SK-N-SH (cell line): Measurements from ENCODE around the gene TMEM115. TPM values are rescaled to one million over a fixed set of nuclear protein-coding genes. Genes with fewer than 3 reads are reported as not detected.

Experiments used
- CTCF ChIA-PET: fragments of 300-600, 350-600 bp; formaldehyde crosslinking; extraction: SDS; loops from one replicate; lab custom pipeline; 2021; lab: Yijun Ruan, JAX
- POLR2A ChIA-PET: fragments of 350-600 bp; sonication (Branson Sonifier 250); formaldehyde crosslinking; extraction: SDS; loops from one replicate; lab custom pipeline; 2020; ENCODE audit warnings: antibody characterized with exemption, inconsistent platforms; lab: Yijun Ruan, JAX
- DNase-seq: peaks from one replicate; pipeline ENCODE4 v3.0.0; 2012
- H2AFZ ChIP-seq: fragments of 200-600 bp; sonication (generic); 2 replicates; pipeline ENCODE4 v1.8.1; 2016; ENCODE audit warnings: antibody characterized with exemption, mild to moderate bottlenecking, low read depth
- H3F3A ChIP-seq: fragments of 200-600 bp; sonication (generic); replicated peaks from 2 replicates; pipeline ENCODE3; 2016; ENCODE audit warnings: antibody characterized with exemption, mild to moderate bottlenecking; ENCODE audit not compliant: insufficient read depth
- H3K27ac ChIP-seq, 2 experiments: fragments of 200-500 bp in 1 of 2; fragments of 200-600 bp in 1 of 2; sonication (Bioruptor generic) in 1 of 2; sonication (generic), shearing (Covaris generic) in 1 of 2; 2 replicates each; pipeline versions ENCODE4 v1.5.1 to v1.6.1; 2014 to 2016; ENCODE audit warnings: low read depth in 2 of 2, inconsistent platforms in 1 of 2, low read length in 1 of 2, mild to moderate bottlenecking in 1 of 2, mixed read lengths in 1 of 2
- H3K27me3 ChIP-seq: fragments of 200-600 bp; sonication (generic), shearing (Covaris generic); 2 replicates; pipeline ENCODE4 v1.6.1; 2016; ENCODE audit warnings: mixed run types; ENCODE audit not compliant: insufficient read depth
- H3K36me3 ChIP-seq, 2 experiments: fragments of 200-500 bp in 1 of 2; fragments of 200-600 bp in 1 of 2; sonication (Bioruptor generic) in 1 of 2; sonication (generic) in 1 of 2; replicated peaks in 1 of 2; 2 replicates each; pipeline versions ENCODE3 to v1.5.1; 2014 to 2016; ENCODE audit warnings: low read length in 1 of 2, mild to moderate bottlenecking in 1 of 2; ENCODE audit not compliant: insufficient read depth in 2 of 2, control insufficient read depth in 1 of 2
- H3K4me1 ChIP-seq, 2 experiments: fragments of 200-500 bp in 1 of 2; fragments of 200-600 bp in 1 of 2; sonication (Bioruptor generic) in 1 of 2; sonication (generic), shearing (Covaris generic) in 1 of 2; 2 replicates each; pipeline versions ENCODE4 v1.5.1 to v1.6.1; 2014 to 2016; ENCODE audit warnings: low read depth in 1 of 2, low read length in 1 of 2, mixed run types in 1 of 2; ENCODE audit not compliant: insufficient read depth in 2 of 2, control insufficient read depth in 1 of 2
- H3K4me2 ChIP-seq: fragments of 200-600 bp; sonication (generic), shearing (Covaris generic); 2 replicates; pipeline ENCODE4 v1.6.1; 2017; ENCODE audit warnings: mixed run types
- H3K4me3 ChIP-seq, 2 experiments: fragments of 200-500 bp in 1 of 2; fragments of 200-600 bp in 1 of 2; sonication (Bioruptor generic) in 1 of 2; sonication (generic), shearing (Covaris generic) in 1 of 2; 2 replicates each; pipeline versions ENCODE4 v1.5.1 to v1.8.1; 2014 to 2016; ENCODE audit warnings: low read depth in 2 of 2, inconsistent platforms in 1 of 2, low read length in 1 of 2, mild to moderate bottlenecking in 1 of 2, mixed read lengths in 1 of 2, moderate library complexity in 1 of 2
- H3K79me2 ChIP-seq: fragments of 200-600 bp; sonication (generic); 2 replicates; pipeline ENCODE4 v1.8.1; 2017; ENCODE audit warnings: mild to moderate bottlenecking; ENCODE audit not compliant: insufficient read depth
- H3K9ac ChIP-seq: fragments of 200-600 bp; sonication (generic); 2 replicates; pipeline ENCODE4 v1.6.1; 2017; ENCODE audit warnings: mixed run types
- H3K9me2 ChIP-seq: fragments of 200-600 bp; sonication (generic); 2 replicates; pipeline ENCODE4 v1.6.1; 2017; ENCODE audit warnings: mixed run types
- H3K9me3 ChIP-seq: fragments of 200-600 bp; sonication (generic); 2 replicates; pipeline ENCODE4 v1.6.1; 2017; ENCODE audit warnings: mixed run types, mild to moderate bottlenecking, moderate library complexity
- H4K20me1 ChIP-seq: fragments of 200-600 bp; sonication (generic); 2 replicates; pipeline ENCODE4 v1.6.1; 2017; ENCODE audit warnings: mild to moderate bottlenecking, mixed run types; ENCODE audit not compliant: insufficient read depth
- CHD2 ChIP-seq: fragments of 150-350 bp; IDR thresholded peaks from 2 replicates; pipeline ENCODE4 v1.6.1; 2018; ENCODE audit warnings: low read length; ENCODE audit not compliant: partially characterized antibody
- CTCF ChIP-seq: fragments of 200-600 bp; sonication (generic); IDR thresholded peaks from 2 replicates; pipeline ENCODE4 v1.6.1; 2017; ENCODE audit warnings: antibody characterized with exemption, mild to moderate bottlenecking, moderate library complexity
- ELF1 ChIP-seq: IDR thresholded peaks from 2 replicates; pipeline ENCODE4 v1.4.0; 2012
- EP300 ChIP-seq, 2 experiments: IDR thresholded peaks; 2 replicates each; pipeline versions ENCODE4 v1.4.0 to v1.6.1; 2012; ENCODE audit warnings: borderline replicate concordance in 1 of 2, low read depth in 1 of 2, low read length in 1 of 2
- FOSL2 ChIP-seq: IDR thresholded peaks from 2 replicates; pipeline ENCODE4 v1.4.0; 2012; ENCODE audit warnings: low read depth, mild to moderate bottlenecking, moderate library complexity, borderline replicate concordance
- FOXJ3 ChIP-seq: sonication (generic); formaldehyde crosslinking; IDR thresholded peaks from 2 replicates; pipeline ENCODE4 v1.5.1; 2020; ENCODE audit warnings: mild to moderate bottlenecking, missing genetic modification reagents
- GABPA ChIP-seq: IDR thresholded peaks from 2 replicates; pipeline ENCODE4 v1.4.0; 2012; ENCODE audit warnings: low read depth, mild to moderate bottlenecking
- MEF2A ChIP-seq: IDR thresholded peaks from 2 replicates; pipeline ENCODE4 v1.4.0; 2012; ENCODE audit warnings: low read depth, borderline replicate concordance
- MXI1 ChIP-seq: IDR thresholded peaks from 2 replicates; pipeline ENCODE4 v1.6.1; 2012; ENCODE audit warnings: mild to moderate bottlenecking, low read depth, low read length, improper control_type of control experiment
- NRF1 ChIP-seq: IDR thresholded peaks from 2 replicates; pipeline ENCODE4 v1.6.1; 2012; ENCODE audit warnings: low read depth, mild to moderate bottlenecking, low read length
- POLR2AphosphoS5 ChIP-seq: IDR thresholded peaks from 2 replicates; pipeline ENCODE4 v1.6.1; 2012; ENCODE audit warnings: low read depth, low read length
- RAD21 ChIP-seq: IDR thresholded peaks from 2 replicates; pipeline ENCODE4 v1.6.1; 2012; ENCODE audit warnings: mild to moderate bottlenecking, low read length
- RCOR1 ChIP-seq: fragments of 150-350 bp; IDR thresholded peaks from 2 replicates; pipeline ENCODE4 v1.6.1; 2017; ENCODE audit warnings: antibody characterized with exemption, low read length
- REST ChIP-seq: IDR thresholded peaks from 2 replicates; pipeline ENCODE4 v1.6.1; 2012; ENCODE audit warnings: mild to moderate bottlenecking, low read depth, low read length, moderate library complexity
- RFX5 ChIP-seq: IDR thresholded peaks from 2 replicates; pipeline ENCODE4 v1.6.1; 2012; ENCODE audit warnings: mild to moderate bottlenecking, improper control_type of control experiment, low read length
- RXRA ChIP-seq: IDR thresholded peaks from 2 replicates; pipeline ENCODE4 v1.4.0; 2012; ENCODE audit warnings: low read depth, mild to moderate bottlenecking, borderline replicate concordance
- SIN3A ChIP-seq: IDR thresholded peaks from 2 replicates; pipeline ENCODE4 v1.6.1; 2012; ENCODE audit warnings: low read depth, mild to moderate bottlenecking, low read length, moderate library complexity, borderline replicate concordance
- TCF12 ChIP-seq: IDR thresholded peaks from 2 replicates; pipeline ENCODE4 v1.4.0; 2012
- WGBS: methylation state at CpG from one replicate; pipeline ENCODE4 v1.1.6; 2017; ENCODE audit warnings: low lambda C conversion rate; 5-methylcytosine and 5-hydroxymethylcytosine counted together
- polyA plus RNA-seq, 3 experiments: library from polyadenylated mRNA; depleted of rRNA; stranded (reverse); fragments of >200 nt; gene quantifications; 2 replicates each; pipeline ENCODE4 v1.2.3, GENCODE V29; 2012
- TF ChIP-seq, protein P1 (sequence below): fragments of 150-350 bp; IDR thresholded peaks from 2 replicates; pipeline ENCODE4 v1.6.1; 2017; ENCODE audit warnings: antibody characterized with exemption, low read length, low read depth, borderline replicate concordance
- TF ChIP-seq, protein P2 (sequence below): IDR thresholded peaks from 2 replicates; pipeline ENCODE4 v1.4.0; 2012; ENCODE audit warnings: low read depth

TMEM115 gene
- polyA plus RNA-seq, 1 of the 3 experiments (the other 2 are of a cell fraction), result 47.8 TPM

DNA sequence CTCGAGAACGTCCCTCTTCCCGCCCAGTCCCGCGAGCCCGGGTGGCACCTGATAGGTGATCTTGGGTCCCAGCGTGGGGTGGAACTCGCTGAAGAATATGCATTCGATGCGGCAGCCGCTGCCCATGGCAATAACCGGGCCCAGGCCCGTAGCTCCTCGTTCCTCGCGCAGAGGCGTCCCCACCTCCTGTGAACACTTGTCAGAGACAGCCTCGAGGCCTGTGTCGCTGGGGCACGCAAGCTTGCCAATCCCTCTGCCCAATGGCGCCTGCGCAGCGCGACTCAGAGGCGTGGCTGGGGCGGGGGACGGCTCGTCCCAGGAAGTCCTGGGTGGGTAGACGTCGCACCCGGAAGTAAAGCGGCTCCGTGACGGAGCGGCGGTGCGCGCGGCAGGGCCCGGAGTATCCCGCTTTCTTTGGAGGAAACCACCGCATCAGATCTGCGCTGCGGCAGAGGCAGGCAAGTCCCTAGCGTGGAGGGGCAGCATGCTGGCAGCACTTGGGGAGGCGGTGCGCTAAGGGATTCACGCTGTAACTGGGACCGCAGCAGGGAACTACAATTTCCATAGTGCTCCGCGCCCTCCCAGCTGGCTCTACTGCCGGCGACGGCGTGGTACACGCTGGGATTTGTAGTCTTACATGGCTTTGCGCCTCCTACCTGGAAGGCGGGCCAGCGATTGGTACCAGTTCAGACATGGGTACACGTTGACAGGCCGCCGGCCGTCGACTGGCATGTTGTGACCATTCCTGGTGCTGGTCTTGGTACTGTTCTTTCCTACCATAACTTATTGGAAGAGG lies 8.6 kb downstream of the TMEM115 start, which contains the start of the genes CYB561D2 and NPRL2:
Gene CYB561D2, plus strand, starts transcription at position 336 of the 796 bp plus-strand sequence. CDS start 572 bp downstream, outside the sequence.
Gene NPRL2, minus strand, starts transcription at position 249 of the 796 bp plus-strand sequence. Its CDS starts 123 bp downstream, at position 126.
- Histone ChIP-seq H3K4me2 (peak within 1 kb of the TSS; percentile 98), H3K9me2 (no peaks in the 10 kb centered on the region), H3K27ac (peak within 1 kb of the TSS; percentile 83 to 98), H3K4me1 (peaks cover 11 to 59% of the 10 kb centered on the region in 2 experiments; a peak in 2 of 4 replicates), H2AFZ (peak within 1 kb of the TSS; percentile 82), H3K9ac (peak within 1 kb of the TSS; percentile 74), H3K27me3 (no peaks in the 10 kb centered on the region), H3K9me3 (no peaks in the 10 kb centered on the region), H3K36me3 (peaks cover 8 to 44% of the 10 kb centered on the region in 2 experiments), H4K20me1 (peaks cover 30% of the 10 kb centered on the region), H3K79me2 (peaks cover 61% of the 10 kb centered on the region), H3F3A (peaks cover 11% of the 10 kb centered on the region), H3K4me3 (peak within 1 kb of the TSS; percentile 76 to 94)
- peak; percentile 97 for DNase-seq
- ChIA-PET POLR2A (interaction anchor here (0.7 to 3.6 kb wide), 21 partner anchors 9 to 261 kb away, joined by 3 to 31 read pairs (median 6); partner anchors contain the start of genes CISH, HEMK1, TMEM115 and TUSC2), CTCF (interaction anchor here (1.1 to 6.0 kb wide), 10 partner anchors 9 to 265 kb away, joined by 3 to 45 read pairs (median 28); partner anchors contain the start of gene RASSF1)
- WGBS, result 0% methylated on average over 35 of the region's 64 CpGs
- peak; percentile 23 for TF ChIP-seq FOXJ3
- no peak for TF ChIP-seq EP300 (IDR thresholded peaks at IDR 0.05; ENCODE audit: borderline replicate concordance in 1 of 2, low read depth in 1 of 2, low read length in 1 of 2)
- peak; percentile 77; the same call in 1 of the 2 replicates for TF ChIP-seq SIN3A
- TF ChIP-seq REST, result no peak
- 0 out of 2 replicates have a peak, but pooled peaks have one; percentile 22 for TF ChIP-seq RCOR1
- TF ChIP-seq CHD2, result peak; percentile 95
- TF ChIP-seq POLR2AphosphoS5, result peak; percentile 72
- no peak for TF ChIP-seq TCF12
- TF ChIP-seq FOSL2, result no peak
- TF ChIP-seq NRF1, result peak; percentile 88
- TF ChIP-seq ELF1, result peak; percentile 95
- TF ChIP-seq RAD21, result no peak
- no peak for TF ChIP-seq MEF2A
- peak; percentile 86 for TF ChIP-seq GABPA
- TF ChIP-seq, protein P1, sequence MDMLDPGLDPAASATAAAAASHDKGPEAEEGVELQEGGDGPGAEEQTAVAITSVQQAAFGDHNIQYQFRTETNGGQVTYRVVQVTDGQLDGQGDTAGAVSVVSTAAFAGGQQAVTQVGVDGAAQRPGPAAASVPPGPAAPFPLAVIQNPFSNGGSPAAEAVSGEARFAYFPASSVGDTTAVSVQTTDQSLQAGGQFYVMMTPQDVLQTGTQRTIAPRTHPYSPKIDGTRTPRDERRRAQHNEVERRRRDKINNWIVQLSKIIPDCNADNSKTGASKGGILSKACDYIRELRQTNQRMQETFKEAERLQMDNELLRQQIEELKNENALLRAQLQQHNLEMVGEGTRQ, result no peak
- TF ChIP-seq RFX5, result no peak
- no peak for TF ChIP-seq RXRA
- TF ChIP-seq CTCF, result no peak
- TF ChIP-seq, protein P2, sequence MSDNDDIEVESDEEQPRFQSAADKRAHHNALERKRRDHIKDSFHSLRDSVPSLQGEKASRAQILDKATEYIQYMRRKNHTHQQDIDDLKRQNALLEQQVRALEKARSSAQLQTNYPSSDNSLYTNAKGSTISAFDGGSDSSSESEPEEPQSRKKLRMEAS, result peak; percentile 97
- peak; percentile 78 for TF ChIP-seq MXI1
